GM19467 (cell line): ENCODE data around the gene TRIM25.

Experiments
- ATAC-seq: cut with Tn5 transposase; IDR thresholded peaks from one replicate; pipeline ENCODE4 v1.9.1; 2021; ENCODE audit warnings: mild to moderate bottlenecking, moderate library complexity; ENCODE audit not compliant: unreplicated experiment

TRIM25 gene

GRCh38 chr17:56867948-56868376 lies 45.9 kb downstream of the TRIM25 start:
- ATAC-seq: no peak

DNA sequence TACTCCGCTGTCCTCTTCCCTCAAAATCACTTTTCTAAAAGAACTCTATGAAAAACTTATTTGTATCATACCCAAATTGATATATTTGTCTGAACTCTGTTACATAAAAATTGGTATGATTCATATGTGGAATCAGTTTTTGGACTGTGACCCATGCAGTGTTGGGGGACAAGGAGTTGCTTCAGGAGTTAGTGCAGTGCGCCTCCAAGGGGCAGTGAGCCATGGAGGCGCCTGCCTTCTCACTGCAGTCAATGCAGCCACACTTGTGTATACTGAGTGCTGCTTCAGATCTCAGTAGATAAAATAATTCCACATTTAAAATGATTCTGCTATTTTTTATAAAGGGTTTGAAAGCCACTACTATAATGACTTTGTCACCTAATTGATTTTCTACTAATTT lies 47.4 kb downstream of the TRIM25 start:
- no peak for ATAC-seq

DNA sequence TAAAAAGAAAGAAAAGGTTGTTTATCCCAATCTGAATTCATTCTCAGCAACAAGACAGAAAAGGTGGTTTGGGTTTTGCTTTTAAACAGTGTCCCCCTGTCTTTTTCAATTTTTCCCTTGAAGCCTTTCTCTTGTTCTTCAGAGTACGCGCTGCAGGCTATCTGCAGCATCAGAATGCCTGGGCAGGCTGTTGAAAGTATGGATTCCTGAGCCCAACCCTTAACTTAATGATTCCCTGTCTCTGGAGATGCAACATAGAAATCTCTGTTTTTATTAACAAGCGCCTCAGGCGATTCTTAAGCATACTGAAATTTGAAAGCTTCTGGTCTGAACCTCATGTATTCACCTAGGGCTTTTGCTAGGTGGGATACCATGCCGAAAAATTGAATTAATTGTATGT lies 47.8 kb downstream of the TRIM25 start:
- ATAC-seq: no peak

DNA sequence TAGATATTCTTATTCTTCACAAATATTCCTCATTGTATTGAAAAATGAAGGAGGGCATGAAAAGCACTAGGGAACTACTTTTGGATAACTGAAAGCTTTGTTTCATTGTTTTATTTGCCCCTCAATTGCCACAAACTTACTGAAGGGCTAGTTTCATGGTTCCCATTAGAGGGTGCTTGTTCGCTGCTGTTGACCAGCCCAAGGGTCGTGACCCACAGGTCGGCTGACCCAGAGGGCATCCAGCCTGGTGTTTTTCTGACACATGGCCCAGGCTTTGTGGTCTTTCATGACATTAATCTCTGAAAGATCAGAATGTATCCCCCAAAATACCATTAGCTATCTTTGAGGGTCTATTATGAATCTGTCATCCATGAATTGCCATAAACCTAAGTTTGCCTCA lies 49.9 kb downstream of the TRIM25 start:
- no peak for ATAC-seq

GRCh38 chr17:56861899-56862298 lies 52.0 kb downstream of the TRIM25 start:
- ATAC-seq: no peak

GRCh38 chr17:56851008-56851407 lies 62.8 kb downstream of the TRIM25 start:
- ATAC-seq: no peak

GRCh38 chr17:56850591-56850990 lies 63.3 kb downstream of the TRIM25 start:
- no peak for ATAC-seq

DNA sequence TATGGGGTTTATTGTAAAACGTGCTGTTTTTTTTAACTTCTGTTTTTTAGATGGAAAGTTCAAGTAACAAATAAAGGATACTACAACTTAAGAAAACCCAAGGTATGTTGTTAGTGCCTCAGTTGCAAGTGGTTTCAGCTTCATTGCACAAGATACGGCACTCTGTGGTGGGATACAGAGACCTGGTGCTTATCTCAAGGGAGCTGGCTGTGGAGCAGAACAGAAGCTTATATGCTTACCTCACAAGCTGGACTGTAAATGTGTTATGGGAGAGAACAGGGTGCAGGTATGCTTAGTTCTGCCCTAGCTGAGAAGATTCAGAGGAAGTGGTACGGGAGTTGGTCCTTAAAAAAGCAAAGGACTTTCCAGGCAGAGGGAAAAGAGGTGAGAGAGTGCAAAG lies 64.7 kb downstream of the TRIM25 start:
- ATAC-seq: no peak

DNA sequence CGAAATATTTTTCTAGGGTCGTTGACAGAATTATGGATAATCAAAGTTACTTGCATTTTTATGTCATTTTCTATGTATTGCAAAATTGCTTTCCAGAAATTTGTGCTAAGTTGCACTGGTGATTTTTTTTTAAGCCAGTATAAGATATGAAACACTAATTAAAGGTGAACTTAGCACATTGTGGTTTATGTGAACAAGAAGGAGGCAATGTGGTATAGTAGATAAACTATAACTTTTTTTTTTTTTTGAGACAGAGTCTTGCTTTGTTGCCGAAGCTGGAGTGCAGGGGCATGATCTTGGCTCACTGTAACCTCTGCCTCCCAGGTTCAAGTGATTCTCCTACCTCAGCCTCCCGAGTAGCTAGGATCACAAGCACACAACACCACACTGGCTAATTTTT lies 66.7 kb downstream of the TRIM25 start:
- ATAC-seq: no peak

GRCh38 chr17:56845934-56846333 lies 67.9 kb downstream of the TRIM25 start:
- ATAC-seq: no peak

GRCh38 chr17:56842577-56842976 lies 71.3 kb downstream of the TRIM25 start:
- ATAC-seq: no peak

DNA sequence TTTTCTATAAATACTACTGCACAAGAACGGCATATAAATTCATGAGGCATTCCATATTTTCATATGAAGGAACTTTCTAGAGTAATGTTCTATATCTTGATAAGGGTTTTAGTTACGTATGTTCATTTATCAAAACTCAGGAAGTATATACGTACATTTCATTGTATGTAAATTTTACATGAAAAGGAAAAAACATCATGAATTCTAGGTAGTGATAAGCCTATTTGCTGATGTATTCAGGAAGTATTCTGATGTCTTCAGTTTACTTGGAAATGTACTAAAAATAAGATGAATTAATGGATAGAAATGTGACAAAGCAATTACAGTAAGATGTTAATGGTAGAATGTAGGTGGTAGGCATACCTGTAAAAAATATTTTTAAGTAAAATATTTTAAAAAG lies 75.2 kb downstream of the TRIM25 start:
- ATAC-seq: no peak
